NCI-H526 (cell line): ENCODE data around the gene MORN5.
"Not testable (repeated sequence)": the region's sequence is repeated elsewhere in the genome, so short reads cannot be mapped to it uniquely, and the experiment has no call there.

Experiments
- DNase-seq, 2 experiments: peaks; one replicate each; lab custom pipeline; 2025; lab: John Stamatoyannopoulos, UW

The MORN5 gene

GRCh38 chr9:122159026-122159924 lies at the start of gene MORN5, which contains the start of gene NDUFA8:
TSS of gene MORN5 (plus strand) at chr9:122159908. CDS start at chr9:122159973, 65 bp downstream.
TSS of gene NDUFA8 (minus strand) at chr9:122159779. CDS start at chr9:122159677, 102 bp downstream.
- peak; percentile 80 to 94 for DNase-seq

- no peak for DNase-seq
Observed at GRCh38 chr9:122110100-122110833, 49.4 kb upstream of the MORN5 start.

GRCh38 chr9:122111413-122112085 lies 48.2 kb upstream of the MORN5 start:
- DNase-seq = no peak

GRCh38 chr9:122112238-122112637 lies 47.5 kb upstream of the MORN5 start:
- no peak for DNase-seq

- no peak for DNase-seq
Observed at GRCh38 chr9:122113574-122113973, 46.1 kb upstream of the MORN5 start.

GRCh38 chr9:122115176-122116035 lies 44.3 kb upstream of the MORN5 start:
- DNase-seq = no peak

- no peak for DNase-seq
Observed at GRCh38 chr9:122116040-122116439, 43.7 kb upstream of the MORN5 start.

GRCh38 chr9:122116448-122117173 lies 43.1 kb upstream of the MORN5 start:
- no peak for DNase-seq

- DNase-seq = not testable (repeated sequence)
Observed at GRCh38 chr9:122117241-122117640, 42.5 kb upstream of the MORN5 start.

- no peak for DNase-seq
Observed at GRCh38 chr9:122118343-122119165, 41.2 kb upstream of the MORN5 start.

GRCh38 chr9:122119166-122119521 lies 40.6 kb upstream of the MORN5 start:
- no peak for DNase-seq

- no peak for DNase-seq
Observed at GRCh38 chr9:122119721-122120120, 40.0 kb upstream of the MORN5 start.

- DNase-seq = no peak
Observed at GRCh38 chr9:122120316-122121071, 39.2 kb upstream of the MORN5 start.

GRCh38 chr9:122121391-122121790 lies 38.3 kb upstream of the MORN5 start:
- DNase-seq = no peak

- no peak for DNase-seq
Observed at GRCh38 chr9:122121931-122122330, 37.8 kb upstream of the MORN5 start.

- DNase-seq = no peak
Observed at GRCh38 chr9:122122468-122122867, 37.2 kb upstream of the MORN5 start.

- DNase-seq = peak in 1 of 2 experiments; percentile 75
Observed at GRCh38 chr9:122122903-122123632, 36.6 kb upstream of the MORN5 start.

GRCh38 chr9:122124048-122124447 lies 35.7 kb upstream of the MORN5 start:
- DNase-seq = no peak
